NCI-H2196 (cell line): ENCODE data around the gene RPL6.

Experiments used
- DNase-seq: peaks from one replicate; lab custom pipeline; 2025; ENCODE audit not compliant: unreplicated experiment; lab: John Stamatoyannopoulos, UW

RPL6 gene

DNA sequence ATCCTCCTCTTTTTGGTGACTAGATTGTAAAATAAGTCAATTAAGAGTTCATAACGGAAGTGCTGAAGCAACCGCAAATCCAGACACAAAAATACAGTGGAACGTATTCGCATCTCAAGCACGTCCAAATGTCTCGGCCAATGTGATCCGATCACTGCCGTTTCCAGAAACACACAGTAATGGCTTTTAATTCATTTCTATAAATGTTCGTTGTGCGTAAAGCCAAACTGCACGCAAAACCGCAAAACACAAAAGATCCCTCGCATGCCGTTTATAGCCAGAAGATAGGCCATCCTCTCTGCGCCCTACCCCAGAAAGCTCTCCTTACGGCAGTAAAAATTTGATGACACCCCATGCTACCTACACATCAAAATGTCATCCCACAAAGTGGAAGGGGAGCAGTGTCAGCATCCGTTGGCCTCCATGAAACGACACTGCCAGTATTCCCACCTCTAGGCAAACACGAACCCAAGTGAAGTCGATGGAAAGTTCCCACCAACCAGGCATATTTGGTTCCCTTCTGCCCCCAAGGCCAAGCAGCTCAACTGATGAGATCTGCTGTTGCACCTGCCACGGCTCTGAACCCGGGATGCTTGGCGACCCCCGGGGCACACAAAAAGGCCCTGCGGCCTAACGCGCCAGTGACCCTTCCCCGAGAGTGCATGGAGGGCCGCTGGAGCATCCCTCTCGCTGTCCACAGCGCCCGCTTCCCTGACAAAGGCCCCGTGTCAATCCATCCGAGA lies 28.6 kb downstream of the RPL6 start:
- DNase-seq: no peak

DNA sequence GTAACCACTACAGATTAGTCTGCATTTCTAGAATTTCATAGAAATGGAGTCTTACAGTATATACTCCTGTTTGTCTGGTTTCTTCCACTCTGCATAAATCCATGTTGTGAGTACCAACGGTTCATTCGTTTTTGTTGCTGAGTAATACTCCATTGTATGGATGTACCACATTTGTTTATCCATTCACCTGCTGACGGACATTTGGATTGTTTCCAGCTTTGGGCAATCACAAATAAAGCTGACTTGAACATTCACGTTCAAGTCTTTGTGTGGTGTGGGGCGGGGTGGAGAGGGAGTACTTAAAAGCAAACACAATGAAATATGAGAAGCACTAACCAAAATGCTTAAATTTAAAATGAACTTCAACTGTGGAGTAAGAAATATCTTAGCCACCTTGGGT lies 34.3 kb downstream of the RPL6 start:
- DNase-seq: peak; percentile 49

GRCh38 chr12:112374166-112374740 lies 35.2 kb downstream of the RPL6 start:
- no peak for DNase-seq

- peak; percentile 48 for DNase-seq
These were observed 38.4 kb downstream of the RPL6 start for GRCh38 chr12:112370868-112371510.

- no peak for DNase-seq
These were observed 39.2 kb downstream of the RPL6 start for GRCh38 chr12:112370199-112370598.

GRCh38 chr12:112368856-112369255 lies 40.5 kb downstream of the RPL6 start:
- no peak for DNase-seq

GRCh38 chr12:112367965-112368364 lies 41.4 kb downstream of the RPL6 start:
- DNase-seq: no peak

- DNase-seq: no peak
These were observed 47.1 kb downstream of the RPL6 start for GRCh38 chr12:112362310-112362709.

DNA sequence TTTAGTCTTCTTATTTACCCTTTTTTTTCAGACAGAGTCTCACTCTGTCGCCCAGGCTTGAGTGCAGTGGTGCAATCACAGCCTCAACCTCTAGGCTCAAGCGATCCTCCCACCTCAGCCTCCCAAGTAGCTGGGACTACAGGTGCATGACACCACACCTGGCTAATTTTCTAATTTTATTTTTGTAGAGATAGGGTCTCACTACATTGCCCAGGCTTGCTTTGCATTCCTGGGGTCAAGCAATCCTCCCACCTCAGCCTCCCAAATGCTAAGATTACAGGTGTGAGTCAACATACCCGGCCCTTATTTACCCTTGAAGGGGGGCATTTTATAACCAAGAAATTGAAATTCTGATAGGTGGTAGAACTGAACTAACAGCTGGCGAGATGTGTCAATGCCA lies 48.1 kb downstream of the RPL6 start:
- DNase-seq: no peak

GRCh38 chr12:112359290-112359689 lies 50.1 kb downstream of the RPL6 start:
- no peak for DNase-seq

DNA sequence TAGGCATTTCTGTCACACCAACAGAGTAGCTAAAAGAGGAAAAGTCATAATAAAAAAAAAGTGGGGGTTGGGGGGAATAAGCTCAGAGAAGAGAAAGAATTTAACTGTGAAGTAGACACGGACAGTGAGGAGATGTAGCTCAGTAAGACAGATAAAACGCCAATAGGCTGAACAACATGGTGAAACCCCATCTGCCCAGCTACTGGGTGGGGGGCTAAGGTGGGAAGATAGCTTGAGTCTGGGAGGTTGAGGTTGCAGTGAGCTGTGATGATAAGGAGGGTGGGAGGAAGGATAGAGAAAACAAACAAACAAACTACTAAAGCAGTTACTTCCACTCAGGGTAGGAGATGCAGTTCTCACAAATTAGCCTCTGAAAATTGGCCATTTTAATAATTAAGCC lies 52.2 kb downstream of the RPL6 start:
- no peak for DNase-seq
